ENCODE results near the gene DTX1.

The DTX1 gene

GRCh38 chr12:113120670-113121370 is 64.3 kb downstream of the DTX1 start:
- Histone ChIP-seq H3K4me3 (ENCODE audit: severe bottlenecking) (no peak overlapping the region), H3K27ac (ENCODE audit: poor library complexity, severe bottlenecking) (no peak overlapping the region), H3K9me3 (ENCODE audit: severe bottlenecking) (no peaks in the 10 kb centered on the region), H3K4me1 (ENCODE audit: insufficient read depth, poor library complexity, severe bottlenecking) (no peaks in the 10 kb centered on the region), H3K36me3 (ENCODE audit: low read depth) (no peaks in the 10 kb centered on the region), H3K27me3 (ENCODE audit: insufficient read depth, poor library complexity, severe bottlenecking) (no peaks in the 10 kb centered on the region)
- DNase-seq (ENCODE audit: low spot score) (no peak), ATAC-seq (ENCODE audit: low read depth) (peak; percentile 32; the same call in 2 of the 3 replicates)
- no peak for TF ChIP-seq CTCF (IDR thresholded peaks at IDR 0.05; ENCODE audit: poor library complexity, severe bottlenecking)

DNA sequence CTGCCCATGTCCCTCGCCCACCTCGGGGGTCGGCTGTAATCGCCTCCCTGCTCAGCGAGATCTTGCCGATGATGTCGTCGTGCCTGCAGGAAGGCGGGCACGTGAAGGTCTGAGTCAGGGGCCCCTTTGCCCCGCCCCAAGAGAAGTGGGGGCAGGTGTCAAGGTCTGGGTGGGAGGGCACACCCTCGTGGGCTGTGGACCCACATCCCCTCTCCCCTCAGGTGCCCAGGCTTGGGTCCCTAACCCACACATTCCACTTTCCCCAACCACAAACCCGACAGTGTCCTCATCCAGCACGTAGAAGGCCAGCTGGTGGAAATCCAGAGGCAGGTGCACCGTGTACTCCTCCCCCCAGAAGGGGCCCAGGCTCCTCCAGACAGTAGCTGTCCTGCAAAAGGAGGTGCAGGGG is 71.3 kb downstream of the DTX1 start:
- Histone ChIP-seq H3K27ac (ENCODE audit: poor library complexity, severe bottlenecking) (no peak overlapping the region), H3K27me3 (ENCODE audit: insufficient read depth, poor library complexity, severe bottlenecking) (no peaks in the 10 kb centered on the region), H3K9me3 (ENCODE audit: severe bottlenecking) (no peaks in the 10 kb centered on the region), H3K4me3 (ENCODE audit: severe bottlenecking) (no peak overlapping the region), H3K4me1 (ENCODE audit: insufficient read depth, poor library complexity, severe bottlenecking) (no peaks in the 10 kb centered on the region), H3K36me3 (ENCODE audit: low read depth) (no peaks in the 10 kb centered on the region)
- no peak for TF ChIP-seq CTCF (IDR thresholded peaks at IDR 0.05; ENCODE audit: poor library complexity, severe bottlenecking)
- DNase-seq (ENCODE audit: low spot score), result no peak
- no peak for ATAC-seq (ENCODE audit: low read depth)

DNA sequence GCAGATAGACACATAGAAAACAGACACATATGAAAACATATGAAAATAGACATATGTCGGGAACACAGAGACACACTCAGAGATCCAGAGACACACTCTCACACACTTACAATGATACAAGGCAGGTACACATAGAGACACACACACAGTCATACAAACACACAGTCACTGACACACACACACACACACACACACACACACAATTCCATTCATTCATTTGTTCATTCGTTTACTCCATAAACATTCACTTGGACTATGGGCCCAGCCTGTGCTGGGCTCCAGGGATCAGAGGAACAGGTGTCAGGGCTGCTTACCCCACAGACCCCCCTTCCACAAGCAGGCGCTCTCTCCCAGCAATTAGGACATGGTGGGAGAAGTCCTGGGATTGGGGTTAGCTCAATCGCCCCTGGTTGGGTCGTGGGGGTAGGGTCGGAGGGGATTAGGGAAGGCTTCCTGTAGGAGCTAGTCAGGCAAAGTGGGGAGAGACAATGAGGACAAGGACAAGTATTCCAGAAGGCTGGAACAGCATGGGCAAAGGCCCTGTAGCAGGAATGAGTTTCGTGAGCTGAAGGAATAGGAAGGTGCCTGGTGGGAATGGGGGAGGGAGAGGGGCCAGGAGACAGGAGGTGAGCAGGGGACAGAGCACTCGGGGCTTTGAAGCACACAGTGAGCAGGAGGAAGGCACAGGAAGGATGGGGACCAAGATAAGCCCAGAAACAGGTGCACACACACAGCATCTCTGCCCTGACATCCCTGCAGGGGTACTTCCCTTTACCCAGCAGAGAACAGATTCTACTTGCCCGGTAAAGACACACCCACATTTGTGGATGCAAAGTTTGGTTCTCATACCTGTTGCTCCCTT is 72.5 kb downstream of the DTX1 start:
- no peaks in the 10 kb centered on the region for H3K27me3 ChIP-seq (ENCODE audit: insufficient read depth, poor library complexity, severe bottlenecking)
- H3K4me1 ChIP-seq (ENCODE audit: insufficient read depth, poor library complexity, severe bottlenecking), result no peaks in the 10 kb centered on the region
- DNase-seq (ENCODE audit: low spot score) (no peak), ATAC-seq (ENCODE audit: low read depth) (no peak)
- H3K27ac ChIP-seq (ENCODE audit: poor library complexity, severe bottlenecking), result no peak overlapping the region
- no peaks in the 10 kb centered on the region for H3K36me3 ChIP-seq (ENCODE audit: low read depth)
- TF ChIP-seq CTCF (IDR thresholded peaks at IDR 0.05; ENCODE audit: poor library complexity, severe bottlenecking), result no peak
- H3K9me3 ChIP-seq (ENCODE audit: severe bottlenecking), result no peaks in the 10 kb centered on the region
- no peak overlapping the region for H3K4me3 ChIP-seq (ENCODE audit: severe bottlenecking)

DNA sequence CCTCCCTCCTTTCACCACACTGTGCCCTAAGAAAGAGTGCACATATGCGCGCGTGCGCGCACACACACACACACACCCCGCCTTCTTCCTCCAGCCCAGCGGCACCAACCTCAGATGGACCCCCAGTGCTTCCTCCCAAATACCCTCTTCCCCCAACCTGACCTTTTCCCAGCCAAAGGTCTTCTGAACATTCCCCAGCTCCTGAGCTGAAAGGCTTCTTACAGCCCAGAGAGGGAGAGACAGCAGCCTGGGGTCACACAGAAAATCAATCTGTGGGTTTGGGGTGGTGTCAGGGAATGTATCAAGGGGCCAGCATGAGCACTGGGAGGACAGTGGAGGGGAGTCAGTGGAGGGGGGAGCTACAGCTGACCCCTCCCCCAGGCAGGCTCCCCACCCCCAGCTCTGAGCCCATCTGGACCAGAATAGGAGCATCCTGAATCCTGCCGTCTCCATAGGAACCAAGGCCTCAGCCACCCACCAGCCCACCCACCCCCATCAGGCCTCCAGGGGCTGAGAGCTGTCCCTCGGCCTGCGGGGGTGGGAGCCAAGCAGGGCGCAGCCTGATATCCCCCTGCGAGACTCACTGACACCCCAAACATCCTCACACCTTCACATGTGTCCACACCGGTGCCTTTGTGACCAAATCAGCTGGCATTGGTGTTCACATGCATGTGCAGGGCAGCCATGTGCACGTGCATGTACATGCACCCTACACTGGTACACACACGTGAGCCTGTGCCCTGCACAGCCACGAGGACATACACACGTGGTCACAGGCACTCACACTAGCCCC is 73.3 kb downstream of the DTX1 start:
- no peak; the same call in 2 of the 3 replicates for ATAC-seq (ENCODE audit: low read depth)
- Histone ChIP-seq H3K27ac (ENCODE audit: poor library complexity, severe bottlenecking) (no peak overlapping the region), H3K4me1 (ENCODE audit: insufficient read depth, poor library complexity, severe bottlenecking) (no peaks in the 10 kb centered on the region), H3K4me3 (ENCODE audit: severe bottlenecking) (no peak overlapping the region), H3K27me3 (ENCODE audit: insufficient read depth, poor library complexity, severe bottlenecking) (no peaks in the 10 kb centered on the region), H3K9me3 (ENCODE audit: severe bottlenecking) (no peaks in the 10 kb centered on the region), H3K36me3 (ENCODE audit: low read depth) (no peaks in the 10 kb centered on the region)
- no peak for DNase-seq (ENCODE audit: low spot score)
- no peak for TF ChIP-seq CTCF (IDR thresholded peaks at IDR 0.05; ENCODE audit: poor library complexity, severe bottlenecking)
